Measurements from ENCODE around the gene PCK1.

DNA sequence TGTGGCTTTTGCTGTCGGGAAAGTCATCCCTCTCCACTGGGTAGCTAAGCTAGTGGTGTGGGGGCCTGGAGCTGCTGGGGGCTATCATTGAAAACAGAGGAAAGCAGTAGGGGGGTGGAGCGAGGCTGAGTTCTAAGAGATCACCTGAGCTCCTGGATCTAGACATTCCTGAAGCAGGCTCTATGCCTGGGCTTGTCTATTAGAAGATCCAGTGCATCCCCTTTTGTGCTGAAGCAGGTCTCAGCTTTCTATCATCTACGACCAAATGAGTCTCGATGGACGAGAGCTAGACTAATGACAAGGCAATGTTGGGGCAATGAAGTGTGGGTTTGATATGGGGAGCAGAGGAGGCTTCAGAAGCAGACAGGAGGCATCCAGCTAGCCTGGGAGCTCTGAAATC, 40.8 kb downstream of the PCK1 start:
- TF ChIP-seq, protein P1, sequence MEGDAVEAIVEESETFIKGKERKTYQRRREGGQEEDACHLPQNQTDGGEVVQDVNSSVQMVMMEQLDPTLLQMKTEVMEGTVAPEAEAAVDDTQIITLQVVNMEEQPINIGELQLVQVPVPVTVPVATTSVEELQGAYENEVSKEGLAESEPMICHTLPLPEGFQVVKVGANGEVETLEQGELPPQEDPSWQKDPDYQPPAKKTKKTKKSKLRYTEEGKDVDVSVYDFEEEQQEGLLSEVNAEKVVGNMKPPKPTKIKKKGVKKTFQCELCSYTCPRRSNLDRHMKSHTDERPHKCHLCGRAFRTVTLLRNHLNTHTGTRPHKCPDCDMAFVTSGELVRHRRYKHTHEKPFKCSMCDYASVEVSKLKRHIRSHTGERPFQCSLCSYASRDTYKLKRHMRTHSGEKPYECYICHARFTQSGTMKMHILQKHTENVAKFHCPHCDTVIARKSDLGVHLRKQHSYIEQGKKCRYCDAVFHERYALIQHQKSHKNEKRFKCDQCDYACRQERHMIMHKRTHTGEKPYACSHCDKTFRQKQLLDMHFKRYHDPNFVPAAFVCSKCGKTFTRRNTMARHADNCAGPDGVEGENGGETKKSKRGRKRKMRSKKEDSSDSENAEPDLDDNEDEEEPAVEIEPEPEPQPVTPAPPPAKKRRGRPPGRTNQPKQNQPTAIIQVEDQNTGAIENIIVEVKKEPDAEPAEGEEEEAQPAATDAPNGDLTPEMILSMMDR (conservative IDR thresholded peaks at IDR 0.05 in 1 of 2, IDR thresholded peaks at IDR 0.05 in 1 of 2; ENCODE audit: low read depth in 1 of 2, low read length in 2 of 2): no peak
- TF ChIP-seq EZH2 (IDR thresholded peaks at IDR 0.05; ENCODE audit: low read length, missing control alignments): no peak

All from fibroblast of lung (primary cell).